Dermis blood vessel endothelial cell (primary cell): ENCODE results near the gene ZNF296. TPM values are rescaled to one million over a fixed set of nuclear protein-coding genes. Genes with fewer than 3 reads are reported as not detected.

Experiments used
- DNase-seq: peaks from one replicate; pipeline ENCODE4 v3.0.0; 2010
- total RNA-seq: library from RNA; depleted of rRNA; stranded (reverse); fragments of >200 nt; gene quantifications from 2 replicates; pipeline ENCODE4 v1.2.3, GENCODE V29; 2014

ZNF296 gene
- total RNA-seq, 1 donor from 2014 or later, result 0.17 TPM

DNA sequence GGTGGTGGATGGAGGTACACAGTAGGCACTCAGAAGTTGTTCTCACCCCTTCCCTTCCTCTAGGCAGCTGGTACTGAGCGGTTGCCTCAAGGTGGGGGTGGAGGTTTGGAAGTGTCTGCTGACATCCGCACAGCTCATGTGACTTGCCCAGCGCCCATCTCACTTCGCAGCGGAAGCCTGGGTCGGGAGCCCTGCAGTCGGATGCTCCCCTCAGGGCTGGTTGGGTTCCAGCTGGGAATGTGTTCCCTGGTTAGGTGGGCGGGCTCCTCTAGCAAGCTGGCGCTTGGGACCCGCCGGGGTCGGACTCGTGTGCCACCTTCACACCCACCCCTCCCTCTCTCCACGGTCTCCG, 26.9 kb upstream of the ZNF296 start:
- DNase-seq, result no peak

DNA sequence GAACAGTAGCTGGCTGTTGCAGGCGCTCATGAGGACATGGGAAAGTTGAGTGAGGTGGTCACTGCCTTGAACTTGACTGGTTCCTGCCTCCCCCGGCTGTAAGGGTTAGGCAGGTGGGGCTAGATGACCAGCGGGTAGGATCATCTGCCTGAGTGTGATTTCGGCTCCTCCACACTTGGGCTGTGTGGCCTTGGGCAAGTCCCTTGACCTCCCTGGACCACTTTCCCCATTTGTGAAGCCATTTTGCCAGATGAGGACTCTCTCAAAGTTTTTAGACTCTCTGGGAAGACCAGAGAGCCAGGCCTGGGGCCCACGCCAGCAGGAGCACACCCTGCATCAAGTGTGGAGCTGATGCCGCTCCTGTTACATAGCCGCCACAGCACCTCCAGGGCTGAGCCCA, 26.2 kb upstream of the ZNF296 start:
- DNase-seq, result no peak

DNA sequence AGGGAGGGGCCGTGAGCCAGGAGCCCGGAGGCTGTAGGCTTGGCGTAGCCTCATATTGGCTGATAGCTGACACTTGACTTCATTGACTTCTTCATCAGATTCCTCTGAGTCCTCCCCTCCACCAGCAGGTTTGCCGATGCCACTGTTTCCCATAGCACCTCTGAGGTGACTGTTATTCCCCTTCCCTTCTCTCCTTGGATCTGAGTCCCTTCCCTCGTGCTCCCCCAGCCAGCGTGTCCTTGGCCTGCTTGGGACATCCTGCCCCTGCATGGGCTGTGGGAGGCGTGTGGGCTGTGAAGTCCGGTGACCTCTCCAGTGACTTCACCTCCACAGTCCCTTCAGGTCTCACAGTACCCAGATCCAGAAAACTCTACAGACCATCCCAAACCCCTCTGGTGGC, 25.5 kb upstream of the ZNF296 start:
- DNase-seq, result no peak

DNA sequence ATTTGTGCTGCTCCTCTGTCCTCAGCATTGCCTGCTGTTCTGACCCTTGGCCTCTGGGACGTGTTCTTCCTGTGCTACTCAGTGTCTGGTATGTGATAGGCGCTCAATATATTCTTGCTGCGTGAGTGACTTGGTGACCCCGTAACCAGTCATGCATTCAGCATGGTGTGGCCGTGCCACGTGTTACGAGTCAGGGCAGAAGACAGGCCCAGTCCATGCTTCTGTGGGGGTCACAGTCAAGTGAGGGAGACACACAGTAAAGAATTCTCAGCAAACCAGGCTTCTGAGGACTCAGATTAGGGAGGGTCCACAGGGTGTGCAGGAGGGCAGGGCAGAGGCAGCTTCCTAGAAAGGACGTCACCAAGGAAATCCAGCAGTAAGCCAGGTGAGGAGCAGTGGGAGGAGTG, 24.6 kb upstream of the ZNF296 start:
- DNase-seq, result no peak

DNA sequence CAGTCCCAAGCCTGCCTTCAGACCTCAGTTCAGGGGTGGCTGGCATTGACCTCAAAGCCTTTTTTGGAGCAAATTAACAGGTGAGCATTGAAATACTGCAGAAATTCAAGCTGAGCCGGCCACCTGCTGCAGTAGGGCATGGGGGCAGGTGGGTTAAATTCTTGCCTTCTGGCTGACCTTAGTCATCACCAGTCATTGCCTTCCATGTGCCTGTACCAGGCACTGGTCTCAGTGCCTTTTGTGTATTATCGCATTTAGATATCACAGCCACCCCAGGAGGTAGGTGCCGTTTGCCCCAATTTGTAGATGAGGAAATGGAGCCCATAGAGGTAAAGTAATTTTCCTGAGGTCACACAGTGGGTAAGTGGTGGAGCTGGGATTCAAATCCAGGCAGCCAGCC, 23.9 kb upstream of the ZNF296 start:
- DNase-seq, result no peak

DNA sequence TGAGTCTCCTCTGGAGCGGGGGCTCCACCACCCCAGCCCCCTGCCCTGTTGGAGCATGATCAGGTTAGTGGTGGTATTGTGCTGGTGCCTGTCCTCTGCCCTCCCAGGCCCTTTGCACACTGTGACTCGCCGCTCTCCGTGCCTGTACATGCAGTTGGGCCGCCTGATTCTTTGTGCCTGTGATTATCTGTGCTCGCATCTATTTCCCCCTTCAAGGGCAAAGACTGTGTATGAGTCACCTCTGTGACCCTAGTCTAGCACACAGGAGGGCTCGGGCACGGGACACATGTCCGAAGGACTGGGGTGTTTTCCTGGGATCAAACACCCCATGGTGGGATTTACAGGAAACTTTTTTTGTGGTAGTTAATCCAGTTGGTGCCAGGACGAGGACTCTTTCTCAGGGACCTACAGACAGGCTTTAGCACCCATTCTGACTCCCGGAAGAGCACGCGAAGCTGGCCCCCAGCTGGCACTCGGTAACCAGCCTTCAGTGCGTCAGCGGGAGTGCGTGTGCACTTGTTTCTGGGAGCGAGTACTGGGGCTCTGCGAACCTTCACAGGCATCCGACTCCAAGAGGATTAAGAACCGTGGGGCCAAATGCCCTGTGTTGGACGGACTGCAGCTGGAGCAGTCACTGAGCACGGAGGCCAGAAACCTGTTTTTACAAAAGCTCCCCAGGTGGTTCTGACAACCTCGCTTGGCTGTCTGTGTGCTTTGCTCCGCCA, 23.4 kb upstream of the ZNF296 start:
- DNase-seq, result peak; percentile 32

DNA sequence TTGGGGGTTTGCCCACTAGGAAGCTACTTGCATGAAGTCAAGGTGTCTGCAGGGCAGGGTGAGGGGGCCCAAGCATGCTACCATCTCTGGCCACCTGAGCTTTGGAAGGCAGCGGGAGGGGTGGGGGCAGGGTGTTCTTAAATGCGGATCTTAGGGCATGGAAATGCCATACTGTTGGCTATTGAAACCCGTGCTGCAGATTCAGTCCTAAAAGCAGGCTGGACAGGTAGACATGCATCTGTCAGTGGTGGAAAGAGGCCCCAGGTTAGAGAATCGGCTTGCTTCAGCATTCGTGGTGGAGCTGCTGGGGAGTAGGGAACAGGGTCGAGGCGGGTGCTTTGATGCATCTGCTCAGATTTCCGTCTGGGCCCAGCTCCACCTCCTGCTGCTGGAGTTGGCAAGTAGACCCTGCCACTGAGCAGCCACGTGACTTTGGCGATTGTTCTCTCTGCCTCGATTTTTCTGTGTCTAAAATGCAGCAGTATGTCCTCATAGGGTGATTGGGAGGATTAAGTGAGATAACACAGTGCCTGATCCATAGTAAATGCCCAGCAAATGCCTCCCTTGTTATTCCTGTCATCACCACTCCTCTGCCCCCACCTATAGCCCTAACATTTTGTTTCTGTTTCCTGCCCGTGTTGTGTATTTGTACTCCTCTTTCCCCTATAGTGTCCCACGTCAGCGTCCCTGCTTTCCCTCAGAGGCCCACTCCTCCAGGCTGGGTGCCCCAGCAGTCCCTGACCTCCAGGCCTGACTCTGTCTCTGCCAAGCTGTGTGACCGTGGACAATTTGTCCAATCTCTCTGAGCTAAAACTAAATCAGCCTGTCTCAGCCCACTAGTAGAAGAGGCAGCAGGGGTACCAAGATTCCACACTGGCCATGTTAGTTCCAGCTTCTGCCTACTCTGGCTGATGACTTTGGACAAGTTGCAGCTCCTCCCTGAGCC, 22.5 kb upstream of the ZNF296 start:
- peak; percentile 81 for DNase-seq

DNA sequence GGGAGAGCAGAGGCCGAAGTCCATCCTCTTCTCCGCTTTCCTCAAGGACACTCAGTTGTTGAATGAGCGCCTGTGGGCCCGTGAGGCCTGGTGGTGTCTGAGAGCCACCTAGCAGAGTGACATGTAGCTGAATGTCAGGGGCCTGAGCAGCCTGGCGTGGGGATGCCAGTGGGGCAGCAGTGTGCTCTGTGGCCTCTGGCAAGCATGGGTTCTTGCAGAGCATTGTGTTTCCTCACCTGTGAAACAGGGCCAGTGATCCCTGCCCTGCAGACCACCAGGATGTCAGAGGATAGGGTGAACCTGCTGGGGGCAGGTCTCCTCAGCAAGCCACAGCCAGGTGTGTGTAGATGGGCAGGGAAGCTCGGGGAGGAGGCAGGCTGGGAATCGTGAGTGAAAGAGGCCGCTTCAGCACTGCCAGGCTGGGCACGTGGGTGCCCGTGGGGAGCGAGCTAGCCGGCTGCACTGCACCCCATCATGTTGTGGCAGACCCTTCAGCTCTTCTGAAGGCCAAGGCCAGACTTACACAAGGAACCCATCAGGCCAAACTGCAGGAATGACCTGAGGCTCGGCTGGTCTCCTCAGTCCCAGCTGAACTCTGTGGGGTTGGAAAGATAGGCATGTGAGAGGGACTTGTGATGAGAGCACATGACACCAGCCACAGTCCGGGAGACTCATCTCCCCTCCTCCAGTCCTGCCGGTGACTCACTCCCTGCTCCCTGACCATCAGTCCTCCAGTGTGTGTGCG, 21.7 kb upstream of the ZNF296 start:
- DNase-seq, result peak; percentile 89

DNA sequence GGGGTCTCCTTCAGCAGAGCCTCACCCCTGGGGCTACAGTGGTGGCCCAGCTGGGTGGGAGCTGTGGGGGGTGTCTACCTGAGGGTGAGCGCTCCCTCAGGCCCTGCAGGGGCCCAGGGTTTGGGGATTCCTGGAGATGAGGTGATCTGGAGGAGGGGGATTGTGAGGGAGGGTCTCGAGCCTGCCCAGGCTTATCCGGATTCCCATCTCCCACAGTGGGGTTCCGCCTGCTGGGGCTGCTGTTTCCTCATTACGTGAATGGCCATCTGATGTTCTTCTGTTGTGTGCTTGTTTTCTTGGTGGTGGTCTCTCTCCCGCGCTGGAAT, 21.1 kb upstream of the ZNF296 start:
- no peak for DNase-seq

DNA sequence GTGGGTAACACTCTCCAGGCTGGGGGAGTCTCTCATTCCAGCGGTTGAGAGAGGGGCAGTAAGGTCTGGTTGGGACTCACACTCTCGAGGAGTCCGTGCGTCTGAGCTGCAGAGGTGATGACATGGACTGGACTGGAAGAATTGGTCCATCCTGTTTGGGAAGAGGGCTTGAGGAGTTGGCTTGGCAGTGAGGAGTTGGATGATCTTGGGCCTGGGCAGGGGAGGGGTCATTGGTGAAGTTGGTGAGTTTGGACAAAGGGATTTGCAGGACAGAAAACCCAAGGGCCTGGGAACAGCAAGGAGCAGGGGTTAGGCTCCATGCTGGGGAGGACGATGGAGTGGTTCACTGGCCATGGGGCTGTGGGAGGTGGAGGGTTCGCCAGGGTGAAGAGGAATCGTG, 20.4 kb upstream of the ZNF296 start:
- no peak for DNase-seq

DNA sequence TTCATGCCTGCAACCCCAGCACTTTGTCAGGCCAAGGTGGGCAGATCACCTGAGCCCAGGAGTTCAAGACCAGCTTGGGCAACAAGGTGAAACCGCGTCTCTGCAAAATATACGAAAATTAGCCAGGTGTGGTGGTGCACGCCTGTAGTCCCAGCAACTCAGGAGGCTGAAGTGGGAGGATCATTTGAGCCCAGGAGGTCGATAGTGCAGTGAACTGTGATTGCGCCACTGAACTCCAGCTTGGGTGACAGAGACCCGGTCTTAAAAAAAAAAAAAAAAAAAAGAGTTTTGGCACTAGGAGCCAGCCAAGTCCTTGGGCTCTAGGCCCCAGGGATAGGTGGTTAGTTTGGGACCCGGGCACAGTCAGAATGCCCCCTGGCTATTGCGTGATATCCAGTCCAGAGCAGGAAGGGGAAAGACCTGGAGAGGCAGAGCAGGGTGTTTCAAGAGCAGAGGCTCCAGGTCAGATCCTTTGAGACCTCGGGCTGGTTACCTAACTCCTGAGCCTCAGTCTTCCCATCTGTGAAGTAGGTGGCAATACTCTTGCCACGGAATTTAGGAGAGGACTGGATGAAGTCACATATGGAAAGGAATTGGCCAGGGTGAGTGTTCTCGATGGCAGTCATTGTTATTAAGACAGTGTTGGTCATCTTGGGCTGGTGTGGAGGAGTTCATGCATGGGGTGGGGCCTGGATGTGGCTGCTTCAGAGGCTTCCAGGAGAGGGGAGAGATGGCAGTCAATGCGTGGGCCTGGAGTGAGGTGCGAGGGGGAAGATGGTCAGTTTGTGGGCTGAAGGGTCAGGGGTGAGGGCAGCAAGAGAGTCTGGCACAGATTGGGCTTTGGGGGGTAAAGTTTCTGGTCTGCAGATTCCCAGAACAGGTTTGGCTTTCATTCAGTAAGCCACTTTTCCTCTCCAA, 19.5 kb upstream of the ZNF296 start:
- DNase-seq, result no peak

DNA sequence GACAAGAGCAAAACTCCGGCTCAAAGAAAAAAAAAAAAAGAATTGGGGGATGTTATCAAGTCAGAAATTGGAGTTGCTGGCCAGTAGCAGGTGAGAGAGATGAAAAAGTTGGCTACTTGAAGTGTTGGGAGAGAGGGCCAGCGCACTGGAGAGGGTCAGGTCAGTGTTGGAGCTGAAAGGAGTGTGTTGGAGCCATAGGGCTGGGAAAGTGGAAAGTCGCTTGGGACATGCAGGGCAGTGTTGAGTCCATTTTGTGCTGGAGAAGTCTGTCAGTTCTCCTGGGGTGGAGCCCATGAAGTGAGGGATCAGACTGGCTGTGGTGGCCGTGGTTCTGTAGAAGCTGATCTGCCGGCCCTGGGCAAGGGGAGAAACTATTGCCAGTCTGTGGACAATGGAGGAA, 18.4 kb upstream of the ZNF296 start:
- DNase-seq, result no peak

DNA sequence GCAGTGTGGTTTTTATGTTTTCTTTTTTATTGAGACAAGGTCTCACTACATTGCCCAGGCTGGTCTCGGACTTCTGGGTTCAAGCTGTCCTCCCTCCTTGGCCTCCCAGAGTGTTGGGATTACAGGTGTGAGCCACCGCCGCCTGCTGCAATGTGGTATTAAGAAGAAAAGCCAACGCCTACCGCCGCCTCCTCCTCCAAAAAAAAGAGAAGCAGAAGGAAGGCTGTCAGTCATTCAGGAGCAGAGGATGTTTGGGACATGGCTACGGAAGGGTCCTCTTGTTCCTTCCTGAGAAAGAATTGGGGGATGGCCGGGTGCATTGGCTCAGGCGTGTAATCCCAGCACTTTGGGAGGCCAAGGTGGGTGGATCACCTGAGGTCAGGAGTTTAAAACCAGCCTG, 17.9 kb upstream of the ZNF296 start:
- DNase-seq, result no peak

DNA sequence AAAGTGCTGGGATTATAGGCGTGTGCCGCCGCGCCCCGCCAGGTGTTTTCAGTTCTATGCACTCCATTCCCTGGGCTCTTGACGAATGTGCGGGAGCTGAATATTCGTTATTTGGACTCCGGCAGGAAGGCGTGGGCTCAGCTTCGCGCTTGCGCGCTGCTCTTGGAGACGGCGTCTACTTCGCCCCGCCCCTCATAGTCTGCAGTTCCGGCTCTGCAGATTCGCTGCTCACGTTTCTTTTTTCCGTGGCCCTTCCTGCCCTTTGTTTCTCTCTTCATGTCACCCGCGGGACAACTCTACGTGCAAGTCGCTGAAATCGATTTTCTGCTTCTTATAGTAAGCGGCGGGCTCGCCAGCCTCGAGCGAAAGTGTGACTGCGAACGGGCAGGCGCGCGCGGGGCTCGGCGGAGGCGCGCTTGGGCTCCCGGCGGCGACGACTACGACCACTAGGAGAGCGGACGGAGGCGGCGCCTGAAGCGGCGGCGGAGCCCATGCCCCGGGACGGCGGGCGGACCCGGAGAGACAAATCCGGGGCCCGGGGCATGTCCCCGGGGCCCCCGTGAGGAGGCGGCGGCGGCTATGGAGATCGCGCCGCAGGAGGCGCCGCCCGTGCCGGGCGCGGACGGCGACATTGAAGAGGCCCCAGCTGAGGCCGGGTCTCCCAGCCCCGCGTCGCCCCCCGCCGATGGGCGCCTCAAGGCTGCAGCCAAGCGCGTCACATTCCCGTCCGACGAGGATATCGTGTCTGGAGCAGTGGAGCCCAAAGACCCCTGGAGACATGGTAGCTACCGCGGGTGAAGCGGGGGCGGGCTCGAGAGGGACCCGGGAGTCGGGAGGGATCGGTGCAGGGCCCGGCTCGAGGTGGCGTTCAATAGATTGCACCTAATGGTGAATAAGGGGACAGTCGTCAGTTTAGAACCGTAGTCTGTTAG, 16.7 kb upstream of the ZNF296 start, which contains the start of gene PPP1R37:
TSS of gene PPP1R37 (plus strand) at position 433 of the 932 bp plus-strand sequence. CDS start at position 580, 147 bp downstream.
- DNase-seq, result peak; percentile 99

DNA sequence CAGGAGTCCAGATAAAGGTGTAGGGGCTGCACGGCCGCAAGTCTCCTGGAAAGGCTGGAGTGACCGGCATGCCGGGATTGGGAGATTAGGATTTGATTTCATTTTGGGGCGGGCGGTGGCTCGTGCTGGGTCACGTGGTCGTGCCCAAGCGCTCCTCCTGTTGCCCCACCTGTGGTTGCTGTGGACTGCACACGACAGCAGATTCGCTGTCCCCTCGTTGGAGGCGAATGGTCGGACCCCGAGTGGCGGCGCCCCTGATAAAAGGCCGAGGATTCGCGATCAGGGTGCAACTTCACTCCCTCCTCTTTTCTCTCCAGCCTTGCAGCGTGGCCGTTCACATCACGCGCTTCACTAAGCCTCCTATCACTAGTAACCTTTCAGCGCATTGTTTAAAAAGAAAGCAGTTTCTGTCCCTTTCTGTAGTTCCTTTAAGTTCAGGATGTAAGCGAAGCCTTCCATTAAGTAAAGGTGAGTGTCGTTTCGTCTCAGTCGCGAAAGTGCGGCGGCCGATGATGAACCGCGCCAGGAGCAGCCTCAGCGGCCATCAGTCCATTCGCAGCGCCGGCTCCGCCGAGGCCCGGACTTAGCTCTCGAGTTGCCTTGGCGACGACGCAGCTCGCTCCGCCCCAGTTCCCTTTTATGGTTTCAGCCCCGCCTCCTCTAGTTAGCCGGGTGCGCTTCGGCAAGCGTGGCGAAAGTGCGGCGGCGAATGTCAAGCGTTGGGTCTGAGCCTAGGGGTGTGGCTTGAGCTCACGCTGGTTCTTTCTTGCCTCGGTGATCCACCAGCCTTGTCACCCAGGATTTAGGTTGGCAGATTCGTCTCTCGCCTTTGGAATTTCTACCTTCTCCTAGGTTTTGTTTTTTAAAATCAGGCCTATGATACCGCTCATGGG, 15.0 kb upstream of the ZNF296 start:
- peak; percentile 100 for DNase-seq

DNA sequence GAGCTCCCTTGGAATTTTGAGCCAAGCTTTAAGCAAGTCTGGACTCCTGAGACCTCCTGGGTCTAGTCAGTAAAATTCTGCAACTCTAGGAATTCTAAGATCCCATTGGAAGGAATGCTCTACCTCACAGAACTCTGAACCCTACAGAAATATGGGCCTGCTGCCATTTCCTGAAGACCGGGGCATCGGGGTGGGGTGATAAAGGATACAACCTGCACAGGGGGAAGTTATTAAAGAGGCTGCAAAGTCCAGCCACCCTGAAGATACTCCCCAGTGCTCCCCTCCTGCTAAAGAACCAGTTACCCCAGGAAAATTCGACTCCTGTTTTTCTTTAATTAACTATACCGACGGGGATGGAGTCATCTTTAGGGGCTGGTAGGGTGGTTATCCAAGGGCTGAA, 14.3 kb upstream of the ZNF296 start:
- no peak for DNase-seq

DNA sequence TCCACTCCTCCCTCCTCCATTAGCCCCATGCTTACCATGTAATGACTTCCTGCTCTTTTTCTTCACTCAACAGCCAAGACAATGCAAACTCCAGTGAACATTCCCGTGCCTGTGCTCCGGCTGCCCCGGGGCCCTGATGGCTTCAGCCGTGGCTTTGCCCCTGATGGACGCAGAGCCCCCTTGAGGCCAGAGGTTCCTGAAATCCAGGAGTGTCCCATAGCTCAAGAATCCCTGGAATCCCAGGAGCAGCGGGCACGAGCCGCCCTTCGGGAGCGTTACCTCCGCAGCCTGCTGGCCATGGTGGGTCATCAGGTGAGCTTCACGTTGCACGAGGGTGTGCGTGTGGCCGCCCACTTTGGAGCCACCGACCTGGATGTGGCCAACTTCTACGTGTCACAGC, 13.8 kb upstream of the ZNF296 start:
- no peak for DNase-seq

DNA sequence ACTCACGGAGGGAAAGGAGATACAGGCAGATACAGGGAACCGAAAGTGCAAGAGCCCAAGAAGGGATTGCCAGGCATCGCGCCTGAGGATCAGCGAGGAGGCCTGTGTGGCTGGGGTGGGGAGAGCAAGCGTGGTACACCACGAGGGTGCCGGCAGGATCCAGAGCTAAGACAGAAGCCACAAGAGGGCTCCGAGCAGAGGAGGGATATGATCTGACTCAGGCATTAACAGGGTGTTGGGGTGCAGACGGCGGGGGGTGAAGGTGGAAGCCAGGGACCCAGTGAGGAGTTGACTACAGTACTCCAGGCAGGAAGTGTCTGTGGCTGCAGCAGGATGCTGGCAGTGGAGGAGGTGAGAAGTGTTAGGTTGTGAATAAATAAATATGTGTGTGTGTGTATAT, 11.3 kb upstream of the ZNF296 start:
- DNase-seq, result no peak

DNA sequence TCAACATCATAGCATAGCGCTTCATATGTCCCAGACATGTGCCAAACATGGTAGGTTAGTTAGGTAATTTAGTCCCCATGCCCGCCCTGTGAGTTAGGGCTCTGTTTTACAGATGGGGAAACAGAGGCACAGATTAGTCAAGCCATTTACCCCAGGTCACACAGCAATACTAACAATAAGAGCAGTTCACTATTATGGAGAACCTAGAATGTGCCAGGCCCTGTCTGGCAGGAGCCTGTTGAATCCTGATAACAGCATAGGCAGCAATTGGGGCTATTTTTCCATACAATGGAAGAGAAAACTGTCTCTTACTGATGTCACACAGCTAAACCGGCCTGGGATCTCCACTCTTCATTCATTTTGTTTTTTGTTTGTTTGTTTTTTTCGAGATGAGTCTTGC, 10.2 kb upstream of the ZNF296 start:
- no peak for DNase-seq

DNA sequence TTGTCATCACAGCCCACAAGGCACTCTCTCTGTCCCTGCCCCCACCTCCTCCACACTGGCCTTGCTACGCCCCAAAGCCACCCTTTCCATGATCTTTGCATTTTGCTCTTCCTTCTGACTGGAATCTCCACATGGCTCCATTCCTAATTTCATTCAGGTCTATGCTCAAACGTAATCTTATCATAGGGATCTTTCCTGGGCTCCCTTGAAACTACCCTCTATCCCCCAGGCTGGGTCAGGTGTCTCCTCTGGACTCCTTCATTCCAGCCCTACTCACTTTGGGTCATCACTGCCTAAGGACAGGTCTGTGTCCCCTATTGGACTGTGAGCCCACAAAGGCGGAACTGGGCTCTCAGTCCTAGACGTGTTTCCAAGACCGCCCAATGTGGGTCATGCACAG, 5.9 kb upstream of the ZNF296 start:
- no peak for DNase-seq
